GM08714 (cell line): ENCODE data around the gene STK17A.
A peak's percentile ranks its signal among the peaks of the same experiment; 100 is the strongest.

Experiments
- H3K4me3 ChIP-seq: fragments of 200-500 bp; sonication (Bioruptor generic); 2 replicates; pipeline ENCODE4 v1.5.1; 2014; ENCODE audit warnings: mild to moderate bottlenecking, low read length, inconsistent platforms
- ZNF274 ChIP-seq: IDR thresholded peaks from 2 replicates; pipeline ENCODE4 v1.6.1; 2012; ENCODE audit warnings: mild to moderate bottlenecking, low read depth, low read length

The STK17A gene

GRCh38 chr7:43582503-43583423 lies at the start of gene STK17A:
Gene STK17A, plus strand, starts transcription at chr7:43583108. Its CDS starts 136 bp downstream, at chr7:43583244.
- TF ChIP-seq ZNF274: no peak
- H3K4me3 ChIP-seq: peak within 1 kb of the TSS; percentile 99

DNA sequence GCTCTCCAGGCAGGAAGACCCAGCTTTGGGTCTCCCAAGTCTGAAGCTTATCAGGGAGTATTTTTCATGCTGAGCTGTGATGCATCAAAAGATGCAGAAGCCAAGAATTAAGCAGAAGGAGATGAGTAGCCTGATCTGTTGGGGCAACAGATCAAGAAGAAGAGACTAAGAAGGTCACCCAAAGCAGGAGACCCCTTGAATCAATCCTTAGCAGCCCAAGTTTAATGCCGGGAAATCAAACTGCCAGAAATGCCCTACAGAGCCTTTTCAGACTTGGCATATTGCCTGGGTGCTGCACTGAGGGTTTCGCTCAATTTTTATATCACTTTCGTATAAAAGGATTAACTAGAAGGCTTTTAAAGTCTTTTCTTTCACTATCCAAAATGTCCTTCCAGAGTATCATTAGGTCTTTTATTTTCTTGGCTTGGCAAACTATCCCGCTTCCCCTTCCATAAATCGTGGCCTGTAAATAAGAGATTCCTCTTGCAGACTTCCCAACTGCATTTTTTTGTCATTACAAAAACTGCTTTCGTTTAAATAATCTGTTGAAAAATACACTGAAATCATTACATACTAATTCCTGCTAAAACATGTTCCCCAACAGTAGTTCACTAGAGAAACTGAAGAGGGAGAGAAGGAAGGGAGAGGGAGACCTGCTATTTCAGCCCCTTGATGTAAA lies 49.0 kb upstream of the STK17A start:
- no peak overlapping the region for H3K4me3 ChIP-seq
- no peak for TF ChIP-seq ZNF274

DNA sequence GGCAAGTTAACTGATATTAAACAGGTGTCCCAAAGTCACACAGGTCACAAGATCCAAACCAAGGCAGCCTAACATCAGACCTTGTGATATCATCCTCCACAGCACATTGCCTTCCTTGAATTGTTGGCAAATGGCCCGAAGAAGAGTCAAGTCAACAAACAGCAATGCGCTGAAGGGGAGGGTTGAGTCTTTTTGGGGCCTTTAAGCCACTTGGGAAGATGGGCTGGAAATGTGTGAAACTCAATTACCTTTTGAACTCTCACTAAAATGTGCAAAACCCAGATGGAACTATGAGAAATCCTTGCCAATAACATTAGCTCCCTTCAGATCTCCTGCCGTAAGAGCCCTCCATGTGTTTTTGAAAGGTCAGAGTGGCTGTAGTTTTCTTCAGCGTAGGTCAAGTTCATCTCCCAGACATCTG lies 47.9 kb upstream of the STK17A start:
- no peak for TF ChIP-seq ZNF274
- H3K4me3 ChIP-seq: no peak overlapping the region

DNA sequence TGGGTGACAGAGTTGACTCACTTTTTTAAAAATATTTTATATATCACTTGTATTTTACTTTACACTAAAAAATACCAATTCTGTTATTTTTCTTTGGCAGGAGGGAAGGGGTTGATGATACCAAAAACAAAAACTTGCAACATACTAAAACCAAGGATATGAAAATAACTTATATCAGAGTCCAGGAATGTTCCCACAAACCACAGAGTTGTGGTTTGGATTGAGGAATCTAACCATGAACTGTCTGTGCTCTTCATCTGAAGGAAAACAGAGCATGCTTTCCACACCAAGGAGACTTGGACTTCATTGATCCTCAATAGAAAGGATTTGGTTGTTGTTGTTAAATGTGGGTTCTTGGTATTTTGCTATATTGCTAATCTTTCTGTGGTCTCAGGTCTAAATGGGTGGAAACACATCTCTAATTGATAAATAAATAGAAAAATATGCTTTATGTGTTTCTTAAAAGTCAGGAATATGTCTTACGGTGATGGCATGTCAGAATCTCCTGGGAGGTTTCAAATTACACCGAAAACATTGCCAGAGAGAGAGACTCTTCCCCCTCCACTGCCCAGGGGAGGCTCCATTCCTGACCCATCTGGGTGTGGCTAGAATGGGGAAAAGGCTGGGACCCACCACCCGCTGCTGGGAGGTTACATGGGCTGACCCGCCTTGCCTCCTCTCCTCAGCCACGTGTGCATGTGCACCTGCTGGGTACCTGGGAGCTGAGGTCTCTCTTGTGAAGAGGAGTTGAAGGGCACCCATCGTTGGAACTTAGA lies 46.9 kb upstream of the STK17A start:
- no peak overlapping the region for H3K4me3 ChIP-seq
- TF ChIP-seq ZNF274: no peak

DNA sequence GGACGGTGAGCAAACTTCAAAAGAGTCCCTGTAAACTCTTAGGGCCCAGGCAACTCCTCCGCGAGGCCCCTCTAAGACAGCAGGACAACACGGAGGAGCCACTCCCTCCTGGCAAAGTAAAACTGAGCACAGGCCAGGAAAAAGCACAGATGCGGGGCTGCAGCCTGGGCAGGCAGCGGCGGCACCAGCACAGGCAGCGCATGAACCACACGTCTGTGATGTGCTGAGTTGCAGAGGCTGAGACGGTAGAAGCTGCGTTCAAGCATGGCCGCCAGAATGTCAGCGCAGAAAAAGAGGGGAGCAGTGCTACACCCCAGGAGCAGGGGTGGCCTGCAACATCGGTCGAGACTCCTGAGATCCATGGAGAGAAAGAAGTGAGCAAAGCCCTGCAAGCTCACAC lies 46.1 kb upstream of the STK17A start:
- H3K4me3 ChIP-seq: no peak overlapping the region
- TF ChIP-seq ZNF274: no peak

DNA sequence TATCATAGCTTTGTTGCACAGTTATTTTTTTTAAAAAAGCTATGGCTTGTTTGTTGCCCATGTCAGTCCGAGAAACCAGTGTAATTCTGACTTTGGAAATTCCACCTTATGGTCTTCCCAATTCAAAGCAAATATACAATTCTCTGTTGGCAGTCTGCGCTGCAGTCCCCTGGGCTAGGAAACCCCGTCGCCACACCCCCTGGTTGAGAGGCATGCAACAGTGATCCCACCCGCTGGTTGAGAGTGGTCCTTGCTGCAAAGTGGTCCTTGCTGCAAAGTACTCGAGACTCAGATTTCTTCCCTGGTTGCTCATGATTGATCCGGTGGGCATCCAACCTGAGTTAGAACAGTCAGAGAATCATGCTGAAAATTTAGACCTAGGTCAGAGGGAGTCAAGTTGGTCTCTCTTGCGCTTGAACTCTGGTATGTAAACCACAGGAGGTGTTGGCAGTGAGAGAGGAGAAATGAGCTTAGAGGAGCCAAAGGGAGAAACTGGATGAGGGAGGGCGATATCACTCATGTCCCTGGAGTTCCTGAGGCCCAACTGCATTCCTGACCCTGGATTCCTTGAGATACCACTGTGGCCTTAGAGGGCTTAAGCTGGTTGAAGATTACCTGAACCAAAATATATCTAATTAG lies 45.0 kb upstream of the STK17A start:
- H3K4me3 ChIP-seq: no peak overlapping the region
- no peak for TF ChIP-seq ZNF274

GRCh38 chr7:43538404-43538771 lies 44.5 kb upstream of the STK17A start:
- H3K4me3 ChIP-seq: no peak overlapping the region
- TF ChIP-seq ZNF274: no peak

- no peak for TF ChIP-seq ZNF274
- no peak overlapping the region for H3K4me3 ChIP-seq
Measured at GRCh38 chr7:43540471-43540870, 42.4 kb upstream of the STK17A start.

GRCh38 chr7:43542716-43543115 lies 40.2 kb upstream of the STK17A start:
- no peak for TF ChIP-seq ZNF274
- no peak overlapping the region for H3K4me3 ChIP-seq

- no peak for TF ChIP-seq ZNF274
- no peak overlapping the region for H3K4me3 ChIP-seq
Measured at GRCh38 chr7:43546231-43546630, 36.7 kb upstream of the STK17A start.

- H3K4me3 ChIP-seq: no peak overlapping the region
- TF ChIP-seq ZNF274: no peak
Measured at GRCh38 chr7:43550427-43550826, 32.5 kb upstream of the STK17A start.

DNA sequence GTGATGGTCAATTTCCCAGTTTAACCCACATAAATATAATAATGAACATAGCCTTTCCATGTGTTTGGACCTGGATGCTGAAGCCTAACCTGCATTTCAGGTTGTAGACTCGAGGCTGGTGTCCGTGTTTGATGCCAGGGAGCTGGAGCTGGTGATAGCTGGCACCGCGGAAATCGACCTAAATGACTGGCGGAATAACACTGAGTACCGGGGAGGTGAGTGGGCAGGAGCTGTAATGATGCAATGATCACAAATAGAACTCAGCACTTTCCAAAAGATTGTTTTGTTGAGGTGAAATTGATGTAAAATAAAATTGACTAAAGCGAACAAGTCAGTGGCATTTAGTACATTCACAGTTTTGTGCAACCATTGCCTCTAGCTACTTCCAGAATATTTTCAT lies 30.8 kb upstream of the STK17A start:
- no peak overlapping the region for H3K4me3 ChIP-seq
- no peak for TF ChIP-seq ZNF274

GRCh38 chr7:43553999-43554398 lies 28.9 kb upstream of the STK17A start:
- no peak for TF ChIP-seq ZNF274
- H3K4me3 ChIP-seq: no peak overlapping the region

DNA sequence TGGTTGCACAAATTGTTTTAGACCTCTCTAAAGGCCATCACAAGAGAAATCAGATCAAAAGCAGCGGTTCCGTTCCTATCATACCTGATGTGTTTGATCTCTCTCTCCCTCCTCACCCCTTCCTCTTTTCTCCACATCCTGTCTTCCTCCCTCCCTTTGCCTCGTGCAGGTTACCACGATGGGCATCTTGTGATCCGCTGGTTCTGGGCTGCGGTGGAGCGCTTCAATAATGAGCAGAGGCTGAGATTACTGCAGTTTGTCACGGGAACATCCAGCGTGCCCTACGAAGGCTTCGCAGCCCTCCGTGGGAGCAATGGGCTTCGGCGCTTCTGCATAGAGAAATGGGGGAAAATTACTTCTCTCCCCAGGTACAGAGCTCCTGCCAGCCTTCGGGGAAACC lies 28.5 kb upstream of the STK17A start:
- H3K4me3 ChIP-seq: no peak overlapping the region
- no peak for TF ChIP-seq ZNF274
